ENCODE data around the gene GRM2.

Gene GRM2

DNA sequence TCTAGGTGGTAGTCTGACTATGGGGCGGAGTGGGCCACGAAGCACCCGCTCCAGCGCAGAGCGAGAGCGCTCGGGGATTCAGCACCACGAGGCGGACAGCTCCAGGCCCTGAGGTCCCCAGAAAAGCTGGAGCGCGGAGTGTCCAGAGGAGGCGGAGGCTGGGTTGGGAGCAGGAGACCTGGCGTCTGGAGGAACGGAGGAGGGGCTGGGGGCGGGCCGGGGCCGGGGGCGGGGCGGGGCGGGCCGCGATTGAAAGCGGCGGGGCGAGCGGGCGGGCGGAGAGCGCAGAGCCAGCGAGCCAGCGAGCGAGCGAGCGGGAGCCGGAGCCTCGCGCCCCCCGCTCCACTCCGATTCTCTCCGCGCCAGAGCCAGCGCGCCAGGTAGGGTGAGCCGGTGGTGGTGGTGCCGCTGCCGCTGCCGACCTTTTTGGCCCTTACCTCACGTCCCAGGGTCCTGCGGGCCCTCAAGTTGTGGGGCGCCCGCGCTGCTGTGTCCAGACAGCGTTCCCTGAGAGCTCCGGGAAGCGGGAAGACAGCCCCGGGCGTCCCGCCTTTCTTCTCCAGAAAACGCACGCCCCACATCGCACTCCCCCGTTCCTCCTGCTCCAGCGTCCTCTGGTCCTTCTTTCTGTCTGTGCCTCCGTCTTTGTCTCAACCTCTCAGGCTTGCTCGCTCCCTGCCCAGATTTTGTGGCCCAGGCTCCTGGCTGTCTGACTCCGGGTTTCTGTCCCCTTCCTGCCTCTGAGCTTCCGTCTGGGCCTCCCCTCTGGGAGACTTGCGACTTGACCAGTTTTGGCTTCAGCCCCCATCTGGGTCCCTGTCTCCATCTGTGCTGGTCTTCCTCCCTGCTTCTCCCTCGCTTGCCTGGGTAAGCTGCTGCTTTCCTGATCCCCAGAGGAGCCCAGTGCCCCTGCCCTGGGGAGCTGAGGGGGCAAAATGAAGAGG, at the start of gene GRM2:
Gene GRM2 (plus strand): TSS at position 281 of the 944 bp plus-strand sequence. CDS start 1,916 bp downstream, outside the sequence.
- DNase-seq: peak in 1 of 2 donors; percentile 35

DNA sequence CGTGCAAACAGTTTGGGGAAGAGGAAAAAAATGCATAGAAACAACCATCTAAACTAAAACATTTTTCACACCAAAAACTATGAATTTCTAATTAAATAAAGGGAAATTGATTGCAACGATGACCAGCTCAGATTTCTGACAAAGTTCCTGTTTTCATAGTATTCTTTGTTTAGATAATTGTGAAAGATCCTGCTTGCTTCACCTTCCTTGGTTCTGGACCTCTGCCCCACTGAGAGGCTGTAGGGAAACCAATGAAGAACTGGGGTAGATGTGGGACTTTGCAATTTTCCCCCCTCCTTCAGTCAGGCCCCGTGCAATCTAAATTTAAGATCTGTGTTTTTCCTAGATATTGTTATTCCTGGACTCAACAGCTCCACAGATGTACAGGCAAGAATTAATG, 49.6 kb upstream of the GRM2 start:
- no peak for DNase-seq

- DNase-seq: no peak
Observed at GRCh38 chr3:51659942-51660341, 46.9 kb upstream of the GRM2 start.

DNA sequence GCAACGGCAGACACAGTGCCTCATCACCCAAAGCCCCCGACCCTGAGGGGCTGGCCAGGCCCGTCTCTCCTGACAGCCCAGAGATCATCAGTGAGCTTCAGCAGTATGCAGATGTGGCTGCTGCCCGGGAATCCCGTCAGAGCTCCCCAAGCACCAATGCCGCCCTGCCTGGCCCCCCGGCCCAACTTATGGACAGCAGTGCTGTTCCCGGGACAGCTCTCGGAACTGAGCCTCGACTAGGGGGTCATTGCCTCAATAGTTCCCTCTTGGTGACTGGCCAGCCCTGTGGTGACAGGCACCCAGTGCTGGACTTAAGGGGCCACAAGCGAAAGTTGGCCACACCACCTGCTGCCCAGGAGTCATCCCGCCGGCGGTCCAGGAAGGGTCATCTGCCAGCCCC, 44.4 kb upstream of the GRM2 start:
- DNase-seq: no peak

DNA sequence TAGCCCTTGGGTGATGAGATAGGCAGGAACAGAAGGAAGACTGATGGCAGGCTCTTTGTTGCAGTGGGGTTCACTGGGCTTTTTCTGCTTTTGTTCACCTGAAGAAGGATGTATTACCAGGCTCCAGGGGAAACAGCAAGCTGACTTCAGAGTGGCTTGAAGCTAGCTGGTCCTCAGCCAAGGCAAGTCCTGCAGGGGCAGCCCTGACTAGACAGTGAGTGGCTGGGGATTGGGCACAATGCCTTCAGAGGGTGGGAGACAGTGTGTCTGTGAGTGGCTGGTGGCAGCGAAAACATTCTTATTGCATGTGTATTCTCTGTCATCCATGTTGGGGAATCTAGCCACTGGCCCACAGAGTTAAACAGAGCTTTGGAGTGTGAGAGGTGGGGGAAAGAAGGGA, 38.1 kb upstream of the GRM2 start:
- DNase-seq: peak in 1 of 2 donors; percentile 14

DNA sequence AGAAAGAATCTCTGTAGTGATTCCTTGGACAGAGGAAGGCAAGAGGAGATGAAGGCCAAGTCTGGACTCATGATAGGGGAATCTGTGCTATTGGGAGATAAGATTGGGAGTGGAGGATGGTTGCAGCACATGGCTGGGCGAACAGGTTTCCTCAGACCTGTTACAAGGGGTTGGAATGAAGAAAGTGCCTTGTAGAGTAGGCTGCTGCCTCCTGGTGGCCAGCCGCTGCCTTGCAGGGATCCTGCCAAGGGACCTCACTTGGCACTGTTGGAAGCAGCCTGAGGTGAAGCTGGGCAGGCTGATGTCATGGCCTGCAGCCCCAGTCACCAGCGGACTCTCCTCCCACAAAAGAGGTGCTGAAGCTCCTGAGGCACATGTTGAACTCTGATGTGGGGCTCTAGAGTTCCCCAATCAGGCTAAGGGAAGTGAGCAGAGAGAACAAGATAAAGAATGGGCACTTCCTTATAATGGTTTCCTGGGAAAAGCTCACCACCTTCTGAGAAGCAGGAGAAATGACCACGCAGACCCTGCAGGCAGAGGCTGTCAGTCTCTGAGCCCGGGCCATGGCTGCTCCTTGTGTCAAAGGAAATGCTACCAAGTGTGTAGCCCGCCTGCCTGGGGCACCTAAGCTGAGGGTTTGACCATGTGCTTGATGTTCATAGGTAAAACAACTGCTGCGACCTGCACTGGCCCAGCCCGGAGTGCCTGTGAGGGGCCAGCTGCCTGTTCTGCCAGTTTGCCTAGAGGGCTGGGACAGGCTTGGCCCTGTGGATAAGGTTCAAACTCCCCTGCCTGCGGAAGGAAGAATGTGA, 37.4 kb upstream of the GRM2 start:
- DNase-seq: peak; percentile 87 to 92

DNA sequence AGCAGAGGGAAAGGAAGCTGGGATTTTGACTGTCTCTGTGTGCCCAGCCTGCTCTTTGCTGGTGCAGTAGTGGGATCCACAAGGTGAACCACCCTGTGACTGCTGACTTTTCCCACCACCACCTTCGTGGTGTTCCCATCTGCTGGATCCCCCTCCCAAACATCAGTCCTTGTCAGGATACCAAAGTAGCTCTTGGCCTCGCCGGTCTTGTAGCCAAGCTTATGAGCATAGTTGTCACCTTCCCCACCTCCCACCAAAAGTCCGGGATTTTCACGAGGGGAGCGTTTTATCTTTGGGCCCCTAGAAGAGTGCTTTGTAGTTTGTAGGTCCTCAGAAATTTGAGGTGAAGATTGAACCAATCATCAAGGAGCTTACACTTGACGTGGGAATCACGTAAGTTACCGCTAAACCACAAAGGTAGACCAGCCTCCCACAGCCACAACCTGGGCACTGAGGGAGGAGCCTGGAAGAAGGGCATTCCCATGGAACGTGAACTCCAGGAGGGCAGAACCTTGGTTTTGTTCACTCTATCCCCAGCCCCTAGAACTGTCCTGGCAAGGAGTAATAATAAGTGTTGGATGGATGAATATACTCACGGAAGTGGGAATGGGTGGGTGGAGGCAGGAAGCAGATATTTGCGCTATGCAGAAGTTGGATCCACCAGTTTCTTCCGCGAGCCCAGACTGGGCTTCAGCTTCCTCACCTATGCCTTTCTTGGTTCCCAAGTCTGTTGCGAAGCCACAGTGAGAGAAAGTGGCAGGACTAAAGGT, 36.6 kb upstream of the GRM2 start:
- DNase-seq: peak in 1 of 2 donors; percentile 28

GRCh38 chr3:51670823-51671733, 35.8 kb upstream of the GRM2 start, which contains the start of gene TEX264:
Gene TEX264, plus strand, starts transcription at chr3:51671252. Its CDS starts 3,053 bp downstream, at chr3:51674305.
- DNase-seq: peak; percentile 93

- peak; percentile 64 to 71 for DNase-seq
Observed at GRCh38 chr3:51671734-51672475, 35.0 kb upstream of the GRM2 start.

DNA sequence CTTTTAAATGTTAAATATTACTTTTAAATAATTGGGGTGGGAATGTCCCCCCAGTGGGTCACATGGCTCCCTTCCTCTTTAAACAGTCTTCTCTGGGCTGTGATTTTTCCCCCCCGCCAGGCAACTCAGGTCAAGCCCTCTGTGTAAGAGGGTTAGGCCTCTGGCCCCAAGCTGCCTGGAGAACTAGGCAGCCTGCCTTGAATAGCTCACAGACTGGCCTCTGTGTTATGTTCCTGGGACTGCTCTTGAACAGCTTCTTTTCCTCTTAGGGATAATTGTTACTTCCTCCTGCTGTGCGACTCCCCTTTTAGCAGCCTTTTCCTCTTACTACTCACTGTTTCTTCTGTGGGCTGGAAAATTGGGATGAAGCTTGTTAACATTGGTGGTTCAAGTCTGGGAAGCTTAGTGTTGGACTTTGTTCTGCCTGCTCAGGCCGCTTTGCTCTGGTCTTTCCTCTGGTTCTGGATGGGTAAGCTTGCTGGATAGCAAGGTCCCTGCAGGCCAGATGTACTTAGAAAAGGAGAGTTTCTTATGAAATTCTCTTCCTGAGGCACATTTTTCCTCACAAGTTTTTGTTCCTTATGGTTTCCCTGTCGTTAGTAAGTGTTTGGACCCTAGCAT, 33.6 kb upstream of the GRM2 start:
- no peak for DNase-seq

- DNase-seq: no peak
Observed at GRCh38 chr3:51673802-51674654, 32.8 kb upstream of the GRM2 start.

DNA sequence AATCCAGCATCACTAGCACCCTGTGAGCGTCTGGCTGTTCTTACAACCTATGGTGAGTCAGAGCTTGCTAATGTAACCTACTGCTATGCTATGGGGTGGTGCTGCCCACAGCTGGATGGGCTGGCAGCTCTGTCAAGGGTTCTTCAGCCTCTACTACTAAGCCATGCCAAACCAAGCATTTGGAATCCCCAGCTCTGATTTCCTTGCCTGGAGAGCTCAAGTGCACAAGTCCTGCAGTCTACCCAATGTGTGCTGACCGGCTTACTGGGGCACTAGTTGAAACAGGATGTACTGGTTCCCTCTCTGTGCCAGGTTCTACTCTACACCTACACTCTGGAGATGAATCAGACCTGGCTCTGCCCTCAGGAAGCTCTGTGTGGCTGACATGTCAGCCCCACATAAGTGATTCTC, 31.7 kb upstream of the GRM2 start:
- peak; percentile 29 to 34 for DNase-seq

- no peak for DNase-seq
Observed at GRCh38 chr3:51676102-51676640, 30.7 kb upstream of the GRM2 start.

DNA sequence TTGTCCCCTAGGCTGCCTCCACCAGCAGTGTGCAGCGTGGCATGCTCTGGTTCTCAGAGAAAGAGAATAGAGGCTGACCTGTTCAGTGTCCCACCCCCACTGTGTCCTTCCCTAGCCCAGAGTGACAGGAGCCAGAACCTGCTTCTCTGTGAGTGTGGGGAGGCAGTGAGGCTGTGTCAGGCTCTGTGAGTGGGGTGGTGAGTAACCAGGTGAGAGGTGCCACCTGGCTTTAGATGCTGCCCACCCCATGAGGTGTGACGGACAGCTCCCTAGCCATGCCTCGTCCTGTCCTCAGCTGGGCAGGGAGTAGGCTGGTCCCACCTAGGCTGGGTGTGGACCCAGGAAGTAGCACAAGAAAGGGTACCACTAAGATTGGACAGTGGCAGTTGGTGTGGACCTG, 29.5 kb upstream of the GRM2 start:
- DNase-seq: no peak

GRCh38 chr3:51678186-51678585, 28.7 kb upstream of the GRM2 start:
- no peak for DNase-seq

- no peak for DNase-seq
Observed at GRCh38 chr3:51678641-51679040, 28.2 kb upstream of the GRM2 start.

GRCh38 chr3:51679318-51679717, 27.6 kb upstream of the GRM2 start:
- no peak for DNase-seq

DNA sequence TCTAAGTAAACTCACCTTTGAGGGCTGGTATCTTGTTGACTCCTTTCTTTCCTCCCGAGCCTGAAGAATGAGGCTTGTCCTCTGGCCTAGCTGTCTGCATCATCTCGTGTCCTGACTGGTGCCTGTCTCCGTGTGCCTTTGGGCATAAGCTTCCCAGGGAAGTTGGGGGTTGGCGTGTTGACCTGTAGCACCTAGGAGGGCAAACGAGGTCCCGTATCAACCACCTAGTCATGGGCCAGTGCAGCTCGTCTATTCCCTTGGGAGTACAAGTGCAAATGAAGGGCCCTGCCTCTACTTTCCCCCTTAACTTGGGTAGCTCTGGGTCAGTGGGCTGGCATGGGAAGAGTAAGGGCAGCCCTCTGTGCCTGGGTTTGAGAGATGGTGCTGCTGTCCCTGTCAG, 27.1 kb upstream of the GRM2 start:
- no peak for DNase-seq

- no peak for DNase-seq
Observed at GRCh38 chr3:51680196-51680595, 26.7 kb upstream of the GRM2 start.

Measured in stimulated activated CD4-positive, alpha-beta T cell treated with anti-CD3 and anti-CD28 coated beads, Interleukin-2, amount 100 ng/mL, for 24 hours (primary cell).